ENCODE data around the gene KIAA1755.
"Not testable (repeated sequence)": the region's sequence is repeated elsewhere in the genome, so short reads cannot be mapped to it uniquely, and the experiment has no call there.

Gene KIAA1755

DNA sequence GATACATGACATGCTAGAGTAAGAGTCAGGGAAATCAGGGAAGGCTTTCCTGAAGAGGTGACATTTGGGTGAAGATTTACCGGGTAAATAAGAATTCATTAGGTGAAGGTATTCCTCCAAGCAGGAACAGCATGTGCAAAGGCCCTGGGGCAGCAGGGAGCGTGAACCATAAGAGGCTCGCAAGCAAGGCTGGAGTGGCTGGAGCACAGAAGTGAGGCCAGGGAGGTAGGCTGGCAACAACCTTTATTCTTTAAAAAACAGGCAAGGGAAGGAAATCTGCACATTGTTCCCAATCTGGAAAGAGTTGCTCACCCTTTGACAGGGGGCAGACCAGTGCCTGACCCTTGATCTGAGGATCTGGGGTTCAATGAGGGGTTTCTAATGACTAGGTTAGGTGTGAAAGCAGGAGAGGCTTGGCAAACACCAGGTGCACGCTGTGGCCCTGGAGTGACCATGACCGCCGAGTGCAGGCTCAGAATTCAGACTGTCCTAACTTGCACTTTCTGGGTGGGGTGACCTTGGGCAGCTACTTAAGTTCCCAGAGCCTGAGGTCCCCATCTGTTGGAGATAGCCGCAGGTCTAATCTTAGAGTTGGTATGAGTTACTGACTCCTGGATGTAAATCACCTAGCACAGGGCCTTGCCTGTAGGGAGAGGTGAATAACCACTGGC lies 1.9 kb downstream of the KIAA1755 start:
- DNase-seq, result no peak

DNA sequence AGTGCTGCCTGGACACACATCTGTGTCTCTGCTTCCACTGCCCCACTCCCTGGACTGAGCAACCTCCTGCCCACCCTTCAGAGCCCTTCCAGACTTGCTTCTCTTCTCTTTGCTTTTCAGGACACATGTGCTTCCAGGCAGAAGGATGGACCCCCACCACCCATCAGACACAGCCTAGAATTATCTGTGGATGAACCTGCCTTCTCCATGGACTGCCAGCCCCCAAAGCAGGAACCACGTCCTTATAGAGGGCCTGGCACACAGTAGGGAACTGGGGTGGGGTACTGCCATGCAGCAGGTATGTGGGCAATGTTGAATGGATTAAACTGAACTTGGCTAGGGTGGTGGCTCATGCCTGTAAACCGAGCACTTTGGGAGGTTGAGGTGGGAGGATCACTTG lies 3.6 kb downstream of the KIAA1755 start:
- DNase-seq, result no peak

DNA sequence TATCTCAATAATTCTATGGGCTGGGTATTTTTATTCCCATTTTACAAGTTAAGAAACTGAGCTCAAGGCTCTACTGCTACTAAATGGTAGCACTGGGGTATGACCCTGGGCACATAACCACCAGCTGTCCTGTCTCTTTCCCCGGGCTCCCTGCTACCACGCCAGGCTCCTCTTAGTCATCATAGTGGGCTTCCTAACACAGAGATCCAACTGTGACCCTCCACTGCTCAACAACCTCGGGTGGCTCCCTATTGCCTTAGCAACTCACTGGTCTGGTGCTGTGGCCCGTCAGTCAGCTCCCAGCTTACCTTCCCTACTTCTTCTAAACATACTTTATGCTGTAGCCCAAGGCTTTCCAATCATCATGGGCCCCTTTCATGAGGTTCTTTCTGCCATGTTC lies 4.5 kb downstream of the KIAA1755 start:
- DNase-seq, result no peak

DNA sequence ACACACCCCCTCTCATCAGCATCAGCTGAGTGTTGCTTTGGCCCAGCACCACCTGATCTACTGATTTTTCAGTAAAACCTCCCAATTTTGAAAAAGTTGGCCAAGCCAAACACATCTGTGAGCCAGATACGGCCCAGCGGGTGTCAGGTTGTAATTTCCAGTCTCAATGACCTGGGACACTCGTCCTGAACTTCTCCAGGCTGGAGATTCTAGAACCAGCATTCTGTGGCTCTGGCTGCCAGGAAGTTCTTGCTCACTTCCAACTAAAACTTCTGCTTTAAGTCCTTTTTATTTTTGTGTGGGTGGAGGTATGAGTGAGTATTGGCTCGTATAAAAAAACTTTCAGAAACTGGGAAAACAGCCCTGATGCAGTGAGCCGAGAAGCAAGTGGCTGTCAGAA lies 5.1 kb downstream of the KIAA1755 start:
- DNase-seq, result no peak

DNA sequence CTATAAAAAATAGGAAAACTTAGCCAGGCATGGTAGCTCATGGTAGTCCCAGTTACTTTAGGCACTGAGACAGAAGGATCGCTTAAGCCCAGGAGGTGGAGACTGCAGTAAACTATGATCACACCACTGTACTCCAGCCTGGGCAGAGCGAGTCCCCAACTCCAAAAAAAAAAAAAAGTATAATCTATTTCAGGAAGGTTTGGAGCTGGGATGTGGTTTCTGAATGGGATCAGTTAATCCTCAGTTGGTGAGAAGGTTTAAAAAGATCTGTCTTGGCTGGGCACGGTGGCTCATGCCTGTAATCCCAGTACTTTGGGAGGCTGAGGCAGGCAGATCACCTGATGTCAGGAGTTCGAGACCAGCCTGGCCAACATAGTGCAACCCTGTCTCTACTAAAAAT lies 5.9 kb downstream of the KIAA1755 start:
- DNase-seq, result not testable (repeated sequence)

DNA sequence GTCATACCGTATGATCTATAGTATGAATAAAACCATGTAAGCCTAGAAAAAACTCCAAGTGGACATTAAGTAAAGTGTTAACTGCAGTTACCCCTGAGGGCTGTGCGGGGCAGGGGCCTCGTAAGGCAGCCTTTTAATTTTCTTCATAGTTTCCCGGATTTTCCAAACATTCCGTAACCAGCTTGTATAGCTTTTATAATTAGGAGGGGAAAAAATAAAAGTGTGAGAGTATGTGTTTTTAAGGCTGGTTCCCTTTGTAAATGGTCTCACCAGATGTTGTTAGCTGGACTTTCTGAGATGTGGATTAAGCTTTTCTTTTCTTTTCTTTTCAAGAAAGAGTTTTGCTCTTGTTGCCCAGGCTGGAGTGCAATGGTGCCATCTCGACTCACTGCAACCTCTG lies 7.0 kb downstream of the KIAA1755 start:
- no peak for DNase-seq

DNA sequence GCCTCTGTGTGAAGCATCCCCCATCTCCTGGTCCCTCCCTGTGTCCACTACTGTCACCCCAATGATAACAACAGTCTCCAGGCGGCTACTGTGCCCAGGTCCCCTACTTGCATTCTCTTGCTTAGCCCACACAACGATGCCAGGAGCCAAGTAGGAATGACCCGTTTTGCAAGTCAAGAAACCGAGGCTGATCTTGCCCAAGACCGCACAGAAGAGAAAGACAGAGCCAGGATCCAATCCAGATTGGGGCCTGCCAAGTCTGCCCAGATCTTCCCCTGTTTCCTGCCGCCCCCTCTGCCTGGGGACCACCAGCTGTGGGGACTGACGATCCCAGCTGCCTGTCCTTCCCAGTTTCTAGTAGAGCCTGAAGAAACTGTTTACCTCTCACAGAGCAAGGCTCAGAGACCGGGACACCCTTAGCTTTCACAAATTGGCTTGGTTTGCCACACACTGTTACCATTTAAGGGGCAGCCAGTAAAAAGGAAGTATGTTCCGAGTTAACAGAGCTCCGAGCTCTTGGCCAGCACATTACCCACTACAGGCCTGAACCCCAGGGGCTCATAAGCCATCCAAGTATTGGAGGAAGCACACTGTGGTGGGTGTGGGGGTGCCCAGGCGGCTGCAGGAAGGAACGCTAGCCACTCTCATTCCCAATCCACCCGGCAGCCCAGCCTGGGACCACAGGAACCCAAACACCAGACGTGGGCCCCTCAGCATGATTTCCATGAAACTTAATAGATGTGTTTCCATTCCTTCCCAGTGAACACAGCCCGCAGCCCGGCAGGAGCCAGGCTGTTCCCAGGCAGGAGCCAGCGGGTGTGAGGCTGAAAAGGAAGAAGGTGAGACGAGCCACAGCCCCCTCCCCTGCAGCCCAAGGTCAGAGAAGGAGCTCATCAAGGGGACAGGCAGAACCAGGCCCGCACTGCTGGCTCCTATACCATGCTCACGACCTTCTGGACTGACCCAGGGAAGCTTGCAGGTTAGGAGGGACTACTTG lies 7.9 kb downstream of the KIAA1755 start:
- DNase-seq, result no peak

DNA sequence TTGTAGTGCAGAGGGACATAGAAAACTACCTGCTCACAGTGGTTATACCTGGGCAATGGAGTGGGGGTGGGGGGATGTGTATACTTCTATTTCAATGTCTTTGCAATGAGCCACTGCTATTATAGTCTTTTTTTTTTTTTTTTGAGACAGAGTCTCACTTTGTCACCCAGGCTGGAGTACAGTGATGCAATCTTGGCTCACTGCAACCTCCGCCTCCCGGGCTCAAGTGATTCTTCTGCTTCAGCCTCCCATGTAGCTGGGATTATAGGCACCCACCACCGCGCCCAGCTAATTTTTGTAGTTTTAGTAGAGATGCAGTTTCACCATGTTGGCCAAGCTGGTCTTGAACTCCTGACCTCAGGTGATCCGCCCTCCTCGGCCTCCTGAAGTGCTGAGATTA lies 9.1 kb downstream of the KIAA1755 start:
- DNase-seq, result not testable (repeated sequence)

DNA sequence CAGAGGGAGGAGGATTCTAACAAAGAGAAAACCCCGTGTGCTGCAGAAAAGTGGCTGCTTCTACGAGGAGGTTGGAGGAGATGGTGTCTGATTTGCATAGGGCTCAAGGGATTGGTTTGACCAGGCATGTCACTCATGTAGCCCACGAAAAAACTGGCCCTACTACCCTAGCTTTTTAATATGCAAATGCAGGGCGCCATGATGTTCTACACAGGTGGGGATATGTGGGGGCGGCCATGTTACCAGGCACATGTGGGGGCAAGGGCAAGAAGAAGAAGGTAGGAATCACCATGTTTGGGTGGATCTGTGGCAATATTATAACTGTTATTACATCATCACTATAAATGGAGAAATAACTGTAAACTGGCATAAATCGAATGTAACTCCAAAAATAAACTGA lies 9.9 kb downstream of the KIAA1755 start:
- no peak for DNase-seq

DNA sequence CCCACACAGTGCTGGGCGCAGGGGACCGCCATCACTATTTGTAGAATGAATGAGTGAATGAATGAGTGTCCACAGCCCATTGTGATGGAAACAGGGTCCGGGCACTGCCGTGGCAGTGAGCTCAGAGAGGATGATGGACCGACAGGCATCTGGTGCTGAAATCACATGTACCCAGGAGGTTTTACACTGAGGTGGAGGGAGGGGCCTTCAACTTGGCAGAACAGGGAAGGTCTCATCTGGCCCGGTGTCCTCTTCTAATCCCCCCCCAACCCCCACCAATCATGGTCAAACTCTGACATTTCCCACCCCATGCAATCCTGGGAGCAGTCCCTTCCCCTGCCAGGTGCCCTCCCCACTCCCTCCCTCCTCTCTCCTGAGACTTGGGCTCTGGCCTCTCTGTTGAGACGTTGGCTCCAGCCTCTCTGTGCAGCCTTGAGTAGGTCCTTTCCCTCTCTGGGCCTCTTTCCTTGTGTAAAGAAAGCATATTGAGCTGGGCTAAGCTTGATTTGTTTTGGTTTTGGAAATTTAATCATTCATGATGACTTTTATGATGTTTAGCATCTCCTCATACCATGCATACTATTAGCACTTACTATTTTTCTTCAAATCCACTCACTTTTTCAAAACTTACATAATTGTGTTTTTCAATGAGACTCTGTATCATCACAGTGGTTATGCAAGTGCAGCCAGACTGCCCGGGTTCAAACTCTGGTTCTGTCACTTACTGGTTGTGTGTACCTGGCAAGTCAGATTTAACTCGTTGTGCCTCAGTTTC lies 10.8 kb downstream of the KIAA1755 start:
- DNase-seq, result no peak

DNA sequence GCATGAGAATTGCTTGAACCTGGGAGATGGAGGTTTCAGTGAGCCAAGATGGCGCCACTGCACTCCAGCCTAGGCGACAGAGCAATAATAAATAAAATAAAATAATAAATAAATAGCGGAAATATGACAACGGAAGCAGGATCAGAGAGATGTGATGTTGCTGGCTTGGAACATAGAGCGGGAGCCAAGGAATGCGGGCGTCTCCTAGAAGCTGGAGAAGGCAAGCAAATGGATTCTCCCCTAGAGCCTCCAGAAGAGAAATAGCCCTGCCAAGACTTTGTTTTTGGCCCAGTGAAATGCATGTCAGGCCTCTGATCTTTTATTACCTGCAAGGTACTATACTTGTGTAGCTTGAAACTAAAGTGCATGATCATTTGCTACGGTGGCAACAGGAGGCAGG lies 12.4 kb downstream of the KIAA1755 start:
- DNase-seq, result no peak

DNA sequence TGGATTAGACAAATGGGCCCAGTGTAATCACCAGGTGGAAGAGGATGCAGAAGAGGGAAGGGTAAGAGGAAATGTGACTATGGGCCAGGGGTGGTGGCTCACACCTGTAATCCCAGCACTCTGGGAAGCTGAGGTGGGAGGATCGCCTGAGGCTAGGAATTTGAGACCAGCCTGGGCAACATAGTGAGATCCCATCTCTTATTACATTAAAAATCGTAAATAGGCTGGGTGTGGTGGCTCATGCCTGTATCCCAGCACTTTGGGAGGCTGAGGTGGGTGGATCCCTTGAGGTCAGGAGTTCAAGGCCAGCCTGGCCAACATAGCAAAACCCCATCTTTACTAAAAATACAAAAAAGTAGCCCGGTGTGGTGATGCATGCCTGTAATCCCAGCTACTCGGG lies 12.8 kb downstream of the KIAA1755 start:
- DNase-seq, result not testable (repeated sequence)

DNA sequence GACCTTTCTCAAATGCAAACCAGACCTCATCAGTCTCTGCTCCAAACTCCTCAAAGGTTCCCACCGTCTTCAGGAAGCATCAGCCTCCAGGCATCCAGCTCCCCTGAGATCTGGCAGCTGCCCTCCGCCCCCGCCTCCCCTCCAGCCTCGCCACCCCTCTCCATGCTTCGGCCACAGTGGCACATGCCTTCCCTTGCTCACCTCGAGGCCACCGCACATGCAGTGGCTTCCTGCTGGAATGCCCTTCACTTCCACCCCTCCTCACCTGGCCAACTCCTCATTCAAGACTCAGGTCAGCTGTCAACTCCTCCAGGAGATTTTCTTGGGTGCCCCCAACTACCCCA lies 13.4 kb downstream of the KIAA1755 start:
- DNase-seq, result no peak

DNA sequence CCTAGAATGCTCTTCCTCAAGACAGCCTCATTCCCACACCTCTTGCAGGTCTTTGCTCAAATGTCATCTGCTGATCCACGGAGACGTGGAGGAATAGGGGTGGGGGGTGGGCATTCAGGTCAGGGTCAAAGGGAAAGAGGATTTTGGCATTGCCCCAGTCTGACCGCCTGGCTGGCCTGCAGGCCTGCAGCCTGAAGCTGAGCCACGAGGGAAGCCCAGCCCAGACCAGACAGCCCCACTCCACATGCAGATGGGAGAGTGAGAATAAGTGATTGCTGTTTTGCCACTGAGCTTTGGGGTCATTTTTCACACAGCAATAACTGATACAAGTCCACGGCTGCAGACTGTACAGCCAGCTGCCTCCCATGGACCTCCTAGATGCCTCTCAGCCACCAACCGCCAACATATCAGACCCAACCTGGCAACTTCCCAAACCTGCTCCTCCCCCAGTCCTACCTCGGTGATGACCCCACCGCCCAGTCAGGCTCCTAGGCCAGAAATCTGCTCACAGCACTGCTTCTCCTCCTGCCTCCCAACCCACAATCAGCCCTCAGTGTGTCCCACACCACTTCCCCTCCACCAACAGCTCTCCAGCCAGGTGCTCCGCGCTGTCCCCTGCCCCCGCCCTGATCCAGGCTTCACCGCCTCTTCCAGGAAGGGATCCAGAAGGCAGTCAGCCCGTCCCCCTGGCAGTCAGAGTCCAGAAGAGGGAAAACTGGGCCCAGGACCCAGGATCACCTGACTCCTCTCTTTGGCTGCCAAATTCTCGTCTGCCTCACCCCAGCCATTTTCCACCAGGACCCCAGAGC lies 14.0 kb downstream of the KIAA1755 start:
- DNase-seq, result no peak

DNA sequence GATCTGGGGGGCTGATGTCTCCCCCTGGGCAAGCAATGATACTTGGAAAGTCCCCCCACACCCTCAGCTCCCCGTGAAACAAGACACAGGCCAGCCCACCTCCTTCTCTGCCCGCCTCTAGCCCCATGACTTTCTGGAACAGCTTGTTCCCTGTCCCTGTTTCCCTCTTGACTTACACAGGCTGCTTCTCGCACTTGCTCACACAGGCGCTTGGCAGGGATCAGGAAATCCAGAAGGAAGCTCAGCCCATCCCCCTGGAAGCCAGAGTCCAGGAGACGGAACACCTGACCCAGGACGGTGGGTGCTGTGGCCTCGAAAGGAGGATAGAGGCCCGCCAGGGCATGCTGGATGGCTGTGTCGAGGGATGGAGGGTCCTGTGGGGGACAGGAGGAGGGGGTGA lies 14.8 kb downstream of the KIAA1755 start:
- no peak for DNase-seq

DNA sequence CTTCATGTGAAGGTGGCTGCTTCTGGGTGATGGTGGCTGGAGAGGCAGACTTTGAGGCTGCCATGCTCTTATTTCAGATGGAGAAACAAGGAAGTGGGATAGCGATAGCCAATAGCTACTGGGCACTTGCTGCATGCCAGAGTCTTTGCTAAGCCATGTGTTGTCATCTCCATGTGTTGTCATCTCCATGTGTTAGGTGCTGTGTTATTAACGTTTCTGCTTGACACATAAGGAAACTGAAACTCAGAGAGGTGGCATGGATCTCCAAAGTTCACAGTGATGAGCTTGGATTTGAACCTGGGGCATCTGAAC lies 16.9 kb downstream of the KIAA1755 start:
- no peak for DNase-seq

DNA sequence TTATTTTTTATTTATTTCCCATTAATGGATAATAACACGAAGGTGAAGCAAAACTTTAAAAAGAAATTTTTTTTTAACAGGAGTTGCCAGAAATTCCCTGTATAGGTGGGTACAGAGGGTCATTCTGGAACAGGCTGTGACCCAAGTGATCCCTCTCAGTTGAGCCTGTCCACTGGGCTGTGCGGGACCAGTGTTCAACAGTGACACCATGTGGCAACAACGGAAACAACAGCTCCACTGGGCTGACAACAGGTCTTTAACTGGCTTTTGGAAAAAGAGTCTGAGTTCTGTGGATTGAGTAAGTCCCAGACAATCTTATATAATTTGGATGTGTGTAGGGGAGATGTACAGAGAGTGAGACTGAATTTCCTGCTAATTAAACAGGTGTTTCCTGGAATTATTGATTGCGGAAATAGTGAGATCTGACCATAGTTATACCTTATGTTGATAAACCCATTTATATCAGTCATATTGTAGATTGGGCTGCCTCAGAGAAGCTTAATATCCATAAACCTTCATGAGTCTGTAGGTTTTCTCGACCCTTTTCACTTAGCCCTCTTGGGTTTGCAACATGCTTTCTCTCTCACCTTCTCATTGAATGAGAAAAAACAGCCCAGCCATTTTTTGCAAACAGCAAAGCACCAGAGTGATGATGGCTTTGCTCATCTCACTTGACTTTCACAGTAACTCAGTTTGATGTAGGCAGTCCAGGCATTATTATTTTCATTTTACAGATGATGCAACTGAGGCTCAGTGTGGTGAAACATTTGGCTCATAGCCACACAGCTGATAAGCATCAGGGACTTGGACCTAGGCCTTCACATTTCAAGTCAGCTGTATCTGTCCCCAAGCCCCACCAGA lies 17.5 kb downstream of the KIAA1755 start:
- no peak for DNase-seq

DNA sequence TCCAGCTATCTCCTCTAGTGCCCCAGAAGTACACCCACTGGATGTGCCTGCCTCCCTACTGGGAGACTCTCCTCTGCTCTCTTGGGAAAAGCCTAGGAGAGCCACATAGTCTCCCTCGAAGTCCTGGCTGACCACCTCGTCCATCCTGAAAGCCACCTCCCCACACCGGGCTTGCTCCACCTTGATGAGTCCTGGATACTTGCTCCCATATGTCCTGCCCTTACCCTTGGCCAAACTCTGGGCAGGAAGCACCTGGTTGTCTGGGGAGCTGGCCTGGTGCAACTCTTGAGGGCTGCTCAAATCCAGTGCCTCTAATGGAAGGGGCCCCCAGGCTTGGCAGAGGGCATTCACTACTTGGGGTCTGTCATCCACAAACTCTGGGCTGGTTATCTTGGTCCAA lies 19.3 kb downstream of the KIAA1755 start:
- no peak for DNase-seq

DNA sequence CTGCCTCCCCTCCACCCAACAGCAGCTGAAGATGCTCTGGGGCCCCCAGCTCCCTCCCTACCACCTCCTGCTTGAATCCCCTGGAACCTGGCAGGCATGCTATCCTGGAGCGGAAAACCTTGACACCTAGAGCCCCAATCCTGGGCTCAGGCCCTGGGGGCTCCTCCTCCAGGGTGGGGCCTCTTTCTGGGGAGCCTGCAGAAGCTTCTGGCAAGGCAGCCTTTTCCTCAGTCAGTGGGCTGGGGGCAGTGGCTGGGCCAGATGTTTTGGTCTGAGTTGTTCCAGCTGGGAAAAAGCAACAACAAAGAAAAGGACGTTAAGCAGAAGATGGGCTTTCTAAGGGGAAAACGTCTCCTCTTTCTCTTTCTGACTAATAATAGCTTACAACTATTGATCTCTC lies 21.1 kb downstream of the KIAA1755 start:
- DNase-seq, result no peak

DNA sequence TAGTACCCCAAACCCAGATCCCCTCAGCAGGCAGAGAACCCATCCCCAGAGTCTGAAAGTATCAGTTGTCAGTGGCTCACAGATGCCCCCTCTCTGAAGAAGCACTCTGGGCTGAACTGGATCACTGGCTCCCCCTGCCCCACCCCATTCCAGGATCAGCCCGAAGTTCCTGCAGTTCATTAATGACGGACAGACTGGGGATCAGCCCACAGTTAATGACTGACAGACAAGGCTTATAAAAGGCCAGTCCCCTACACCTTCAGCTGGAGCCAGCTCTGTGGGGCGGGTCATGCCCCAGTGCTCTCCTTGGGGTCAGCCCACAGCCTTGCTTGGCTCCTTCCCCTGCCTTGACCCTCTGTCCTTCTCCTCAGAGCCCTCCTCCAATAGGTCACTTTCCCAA lies 21.7 kb downstream of the KIAA1755 start:
- DNase-seq, result no peak

DNA sequence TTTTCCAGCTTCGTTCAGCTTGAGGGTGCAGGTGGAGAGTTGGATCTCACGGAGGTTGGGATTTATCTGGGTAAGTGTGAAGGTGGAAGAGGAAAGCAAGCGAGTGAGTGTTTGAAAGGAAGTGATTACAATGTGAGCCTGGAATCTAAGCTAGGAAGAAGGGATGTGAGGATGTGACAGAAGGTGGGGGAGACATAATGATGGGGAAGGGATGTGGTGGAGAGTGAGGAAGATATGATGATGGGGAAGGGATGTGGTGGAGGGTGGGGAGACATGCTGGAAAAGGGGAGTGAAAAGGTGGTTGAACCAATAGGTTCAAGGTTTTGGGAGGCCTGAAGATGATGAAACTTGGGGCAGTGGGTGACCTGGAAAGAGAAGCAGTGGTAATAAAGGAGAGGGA lies 23.2 kb downstream of the KIAA1755 start:
- DNase-seq, result no peak

DNA sequence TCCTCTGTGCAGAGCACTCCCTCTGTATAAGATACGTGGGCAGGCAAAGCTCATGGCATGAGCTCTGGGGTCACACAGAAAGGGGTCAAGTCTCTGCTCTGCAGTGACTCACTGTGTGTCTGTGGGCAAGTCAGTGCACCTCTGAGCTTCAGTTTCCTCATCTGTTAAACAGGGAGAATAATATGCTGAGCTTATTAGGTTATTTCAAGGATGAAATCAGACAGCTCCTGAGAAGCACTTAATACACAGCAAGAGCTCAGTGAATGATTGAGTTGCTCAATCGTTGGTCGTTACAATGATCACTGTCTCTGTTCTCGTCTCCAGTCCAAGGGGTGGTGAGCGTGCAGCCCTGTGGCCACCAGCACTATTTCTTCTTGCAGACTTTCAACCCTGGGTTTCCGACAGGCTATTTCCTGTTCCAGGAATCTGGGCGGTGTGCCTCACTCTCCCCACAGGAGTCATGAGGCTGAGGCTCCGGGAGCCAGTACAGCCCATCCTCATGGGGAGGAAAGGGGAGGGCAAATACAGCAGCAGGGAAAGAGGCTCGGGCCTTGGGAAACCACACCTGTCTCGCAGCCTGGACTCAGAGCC lies 28.9 kb downstream of the KIAA1755 start:
- DNase-seq, result no peak

All from NCI-H1694 (cell line).